Dermis lymphatic vessel endothelial cell (primary cell): ENCODE data around the gene PCDHGA2. TPM values are rescaled to one million over a fixed set of nuclear protein-coding genes. Genes with fewer than 3 reads are reported as not detected.

Experiments used
- total RNA-seq: library from RNA; depleted of rRNA; stranded (reverse); fragments of >200 nt; gene quantifications from 2 replicates; pipeline ENCODE4 v1.2.1, GENCODE V29; 2014

Gene PCDHGA2
- total RNA-seq, 1 donor from 2014 or later = 1.1 TPM

Other genes with a start within 250 kb of the PCDHGA2 start
- gene PCDHB2, start 244.1 kb upstream of the PCDHGA2 start, total RNA-seq = 0.22 and 1.7 TPM in 2 replicates
- 0.22 and 0.69 TPM in 2 replicates for gene PCDHB3, start 238.3 kb upstream of the PCDHGA2 start, total RNA-seq
- gene PCDHB4, start 216.9 kb upstream of the PCDHGA2 start, total RNA-seq = 0.09 and 0.22 TPM in 2 replicates
- gene PCDHB5, start 203.6 kb upstream of the PCDHGA2 start, total RNA-seq = 0.43 and 0.87 TPM in 2 replicates
- gene PCDHB6, start 188.7 kb upstream of the PCDHGA2 start, total RNA-seq = 0.09 and 0.11 TPM in 2 replicates
- gene PCDHB7, start 166.1 kb upstream of the PCDHGA2 start, total RNA-seq = 0.87 and 1.8 TPM in 2 replicates
- gene PCDHB8, start 161.0 kb upstream of the PCDHGA2 start, total RNA-seq = 0.43 and 0.65 TPM in 2 replicates
- gene PCDHB16, start 156.4 kb upstream of the PCDHGA2 start, total RNA-seq = 0.33 and 0.69 TPM in 2 replicates
- 0.22 and 0.26 TPM in 2 replicates for gene PCDHB9, start 151.6 kb upstream of the PCDHGA2 start, total RNA-seq
- gene PCDHB10, start 146.4 kb upstream of the PCDHGA2 start, total RNA-seq = 0.98 and 1.0 TPM in 2 replicates
- 0.43 and 0.77 TPM in 2 replicates for gene PCDHB11, start 139.1 kb upstream of the PCDHGA2 start, total RNA-seq
- gene PCDHB12, start 130.0 kb upstream of the PCDHGA2 start, total RNA-seq = 0.33 and 0.60 TPM in 2 replicates
- gene PCDHB13, start 124.8 kb upstream of the PCDHGA2 start, total RNA-seq = 1.1 and 1.3 TPM in 2 replicates
- gene PCDHB14, start 115.4 kb upstream of the PCDHGA2 start, total RNA-seq = 0.86 and 0.98 TPM in 2 replicates
- 0.43 and 0.86 TPM in 2 replicates for gene PCDHB15, start 93.4 kb upstream of the PCDHGA2 start, total RNA-seq
- gene SLC25A2, start 34.7 kb upstream of the PCDHGA2 start, total RNA-seq = 0.09 and 0.22 TPM in 2 replicates
- gene TAF7, start 18.0 kb upstream of the PCDHGA2 start, total RNA-seq = 78.7 and 81.5 TPM in 2 replicates
- gene PCDHGA1, start 8.2 kb upstream of the PCDHGA2 start, total RNA-seq = 0.34 and 0.43 TPM in 2 replicates
- gene PCDHGA3, start 5.1 kb downstream of the PCDHGA2 start, total RNA-seq = 0.54 and 0.69 TPM in 2 replicates
- 0.76 and 1.6 TPM in 2 replicates for gene PCDHGB1, start 11.3 kb downstream of the PCDHGA2 start, total RNA-seq
- gene PCDHGA4, start 16.3 kb downstream of the PCDHGA2 start, total RNA-seq = 2.0 and 2.6 TPM in 2 replicates
- 1.3 and 2.7 TPM in 2 replicates for gene PCDHGB2, start 21.2 kb downstream of the PCDHGA2 start, total RNA-seq
- gene PCDHGA5, start 25.4 kb downstream of the PCDHGA2 start, total RNA-seq = 0.43 and 0.77 TPM in 2 replicates
- 2.6 and 4.3 TPM in 2 replicates for gene PCDHGB3, start 31.5 kb downstream of the PCDHGA2 start, total RNA-seq
- 2.4 and 2.9 TPM in 2 replicates for gene PCDHGA6, start 35.1 kb downstream of the PCDHGA2 start, total RNA-seq
- gene PCDHGA7, start 44.0 kb downstream of the PCDHGA2 start, total RNA-seq = 0.65 and 1.4 TPM in 2 replicates
- gene PCDHGB4, start 48.9 kb downstream of the PCDHGA2 start, total RNA-seq = 6.7 and 11.3 TPM in 2 replicates
- gene PCDHGA8, start 53.9 kb downstream of the PCDHGA2 start, total RNA-seq = 0.54 and 1.5 TPM in 2 replicates
- gene PCDHGB5, start 59.2 kb downstream of the PCDHGA2 start, total RNA-seq = 8.3 and 11.8 TPM in 2 replicates
- 2.0 and 3.2 TPM in 2 replicates for gene PCDHGA9, start 64.0 kb downstream of the PCDHGA2 start, total RNA-seq
- gene PCDHGB6, start 69.3 kb downstream of the PCDHGA2 start, total RNA-seq = 2.1 and 3.7 TPM in 2 replicates
- 5.2 and 6.0 TPM in 2 replicates for gene PCDHGA10, start 74.2 kb downstream of the PCDHGA2 start, total RNA-seq
- 10.9 and 11.5 TPM in 2 replicates for gene PCDHGB7, start 78.9 kb downstream of the PCDHGA2 start, total RNA-seq
- gene PCDHGA11, start 82.3 kb downstream of the PCDHGA2 start, total RNA-seq = 6.7 and 7.5 TPM in 2 replicates
- 1.5 and 4.9 TPM in 2 replicates for gene PCDHGA12, start 91.7 kb downstream of the PCDHGA2 start, total RNA-seq
- 17.4 and 20.5 TPM in 2 replicates for gene PCDHGC3, start 137.2 kb downstream of the PCDHGA2 start, total RNA-seq
- gene PCDHGC4, start 146.3 kb downstream of the PCDHGA2 start, total RNA-seq = 0.65 and 0.95 TPM in 2 replicates
- 0.33 and 0.52 TPM in 2 replicates for gene PCDHGC5, start 150.3 kb downstream of the PCDHGA2 start, total RNA-seq